OCI-LY3 (cell line): ENCODE measurements around the gene ABHD17B.

Experiments used
- H2AFZ ChIP-seq: fragments of 200-600, 300-600 bp; shearing (Covaris generic); 2 replicates; pipeline ENCODE4 v1.6.0; 2014; ENCODE audit warnings: antibody characterized with exemption, low read depth, low read length
- H3K27ac ChIP-seq: fragments of 200-600, 300-600 bp; sonication (generic); 2 replicates; pipeline ENCODE4 v1.5.1; 2014; ENCODE audit warnings: mild to moderate bottlenecking, low read length, moderate library complexity, mixed read lengths
- H3K27me3 ChIP-seq: fragments of 200-600, 300-600 bp; sonication (generic); 2 replicates; pipeline ENCODE4 v1.6.1; 2014; ENCODE audit warnings: low read depth, low read length, mixed read lengths
- H3K36me3 ChIP-seq: fragments of 200-600, 300-600 bp; sonication (generic); replicated peaks from 2 replicates; pipeline ENCODE3; 2014; ENCODE audit warnings: low read depth, low read length, mixed read lengths
- H3K4me1 ChIP-seq: fragments of 300-600, 200-600 bp; sonication (generic); 2 replicates; pipeline ENCODE4 v1.6.1; 2014; ENCODE audit warnings: low read length, mixed read lengths
- H3K4me2 ChIP-seq: fragments of 200-600, 300-600 bp; sonication (generic); 2 replicates; pipeline ENCODE4 v1.6.1; 2014; ENCODE audit warnings: low read length, mixed read lengths
- H3K4me3 ChIP-seq: fragments of 300-600, 200-600 bp; sonication (generic); 2 replicates; pipeline ENCODE4 v1.5.1; 2014; ENCODE audit warnings: antibody characterized with exemption, mild to moderate bottlenecking, low read length, moderate library complexity
- H3K79me2 ChIP-seq: fragments of 300-600, 200-600 bp; shearing (Covaris generic); 2 replicates; pipeline ENCODE4 v1.6.1; 2014; ENCODE audit warnings: mild to moderate bottlenecking, low read length, mixed read lengths
- H3K9ac ChIP-seq: fragments of 300-600, 200-600 bp; shearing (Covaris generic); 2 replicates; pipeline ENCODE4 v1.6.0; 2014; ENCODE audit warnings: mild to moderate bottlenecking, low read length, moderate library complexity
- H3K9me3 ChIP-seq: fragments of 200-600, 300-600 bp; shearing (Covaris generic); 2 replicates; pipeline ENCODE4 v1.6.1; 2014; ENCODE audit warnings: low read length, mixed read lengths; ENCODE audit not compliant: insufficient read depth
- H4K20me1 ChIP-seq: fragments of 200-600, 300-600 bp; sonication (generic); 2 replicates; pipeline ENCODE4 v1.6.1; 2016; ENCODE audit warnings: low read length, mixed read lengths; ENCODE audit not compliant: insufficient read depth
- CTCF ChIP-seq: fragments of 200-600, 300-600 bp; sonication (generic); IDR thresholded peaks from 2 replicates; pipeline ENCODE4 v1.5.1; 2014; ENCODE audit warnings: antibody characterized with exemption, low read length, low read depth
- EZH2phosphoT487 ChIP-seq: fragments of 200-600 bp; shearing (Covaris generic); IDR thresholded peaks from 2 replicates; pipeline ENCODE4 v1.6.1; 2018; ENCODE audit warnings: antibody characterized with exemption, mixed run types, low read depth

ABHD17B gene

GRCh38 chr9:71876829-71877228, 34.2 kb downstream of the ABHD17B start:
- no peak overlapping the region for H3K27ac ChIP-seq
- H3K9me3 ChIP-seq: peaks cover 21% of the 10 kb centered on the region; the same call in 1 of the 2 replicates
- no peaks in the 10 kb centered on the region for H3K27me3 ChIP-seq
- H3K4me3 ChIP-seq: no peak overlapping the region
- H3K36me3 ChIP-seq: peaks cover 20% of the 10 kb centered on the region
- 0 out of 2 replicates have a peak, but pooled peaks cover 9% of the 10 kb centered on the region for H4K20me1 ChIP-seq
- H3K4me2 ChIP-seq: no peak overlapping the region
- H2AFZ ChIP-seq: no peak overlapping the region
- no peaks in the 10 kb centered on the region for H3K4me1 ChIP-seq
- no peak overlapping the region for H3K9ac ChIP-seq
- H3K79me2 ChIP-seq: peaks cover 70% of the 10 kb centered on the region
- TF ChIP-seq EZH2phosphoT487 (no peak), CTCF (no peak)

GRCh38 chr9:71876106-71876505, 34.9 kb downstream of the ABHD17B start:
- Histone ChIP-seq H3K4me3 (no peak overlapping the region), H3K9ac (no peak overlapping the region), H3K27me3 (no peaks in the 10 kb centered on the region), H3K4me1 (no peaks in the 10 kb centered on the region), H4K20me1 (0 out of 2 replicates have a peak, but pooled peaks cover 9% of the 10 kb centered on the region), H3K4me2 (no peak overlapping the region), H3K27ac (no peak overlapping the region), H3K36me3 (peaks cover 16% of the 10 kb centered on the region), H2AFZ (no peak overlapping the region), H3K9me3 (peaks cover 20% of the 10 kb centered on the region; the same call in 1 of the 2 replicates), H3K79me2 (peaks cover 67% of the 10 kb centered on the region)
- TF ChIP-seq CTCF (no peak), EZH2phosphoT487 (no peak)

GRCh38 chr9:71875345-71875744, 35.6 kb downstream of the ABHD17B start:
- H3K27me3 ChIP-seq: no peaks in the 10 kb centered on the region
- no peak overlapping the region for H3K4me2 ChIP-seq
- no peak overlapping the region for H3K9ac ChIP-seq
- H3K79me2 ChIP-seq: peaks cover 60% of the 10 kb centered on the region
- H3K36me3 ChIP-seq: peaks cover 13% of the 10 kb centered on the region
- H3K27ac ChIP-seq: no peak overlapping the region
- TF ChIP-seq CTCF: no peak
- no peak for TF ChIP-seq EZH2phosphoT487
- H4K20me1 ChIP-seq: 0 out of 2 replicates have a peak, but pooled peaks cover 9% of the 10 kb centered on the region
- H3K9me3 ChIP-seq: peaks cover 17% of the 10 kb centered on the region; the same call in 1 of the 2 replicates
- H3K4me1 ChIP-seq: no peaks in the 10 kb centered on the region
- H3K4me3 ChIP-seq: no peak overlapping the region
- no peak overlapping the region for H2AFZ ChIP-seq

- TF ChIP-seq CTCF (no peak), EZH2phosphoT487 (no peak)
- Histone ChIP-seq H3K36me3 (peaks cover 52% of the 10 kb centered on the region), H3K27ac (no peak overlapping the region), H3K9me3 (peaks cover 25% of the 10 kb centered on the region), H3K9ac (no peak overlapping the region), H4K20me1 (no peaks in the 10 kb centered on the region), H3K4me3 (no peak overlapping the region), H3K79me2 (no peaks in the 10 kb centered on the region), H3K4me2 (no peak overlapping the region), H3K27me3 (no peaks in the 10 kb centered on the region), H3K4me1 (peaks cover 9% of the 10 kb centered on the region), H2AFZ (no peak overlapping the region)
These were observed 47.4 kb downstream of the ABHD17B start for GRCh38 chr9:71863631-71864030.
